ENCODE data around the gene FBXL17.
A peak's percentile ranks its signal among the peaks of the same experiment; 100 is the strongest.
"Not testable (repeated sequence)": the region's sequence is repeated elsewhere in the genome, so short reads cannot be mapped to it uniquely, and the experiment has no call there.

Gene FBXL17

GRCh38 chr5:108303086-108303485 lies 78.8 kb downstream of the FBXL17 start:
- DNase-seq: no peak

GRCh38 chr5:108297042-108297601 lies 84.8 kb downstream of the FBXL17 start:
- no peak for DNase-seq

- peak; percentile 16 for DNase-seq
Observed at GRCh38 chr5:108295578-108296368, 86.1 kb downstream of the FBXL17 start.

GRCh38 chr5:108280960-108281569 lies 100.8 kb downstream of the FBXL17 start:
- DNase-seq: no peak

- no peak for DNase-seq
Observed at GRCh38 chr5:108280248-108280647, 101.7 kb downstream of the FBXL17 start.

GRCh38 chr5:108278285-108279240 lies 103.3 kb downstream of the FBXL17 start:
- DNase-seq: no peak

- no peak for DNase-seq
Observed at GRCh38 chr5:108276187-108277050, 105.5 kb downstream of the FBXL17 start.

GRCh38 chr5:108274080-108274479 lies 107.8 kb downstream of the FBXL17 start:
- not testable (repeated sequence) for DNase-seq

- DNase-seq: no peak
Observed at GRCh38 chr5:108271127-108271526, 110.8 kb downstream of the FBXL17 start.

GRCh38 chr5:108266242-108266641 lies 115.7 kb downstream of the FBXL17 start:
- DNase-seq: peak; percentile 22

- no peak for DNase-seq
Observed at GRCh38 chr5:108264533-108264932, 117.4 kb downstream of the FBXL17 start.

GRCh38 chr5:108263338-108263737 lies 118.6 kb downstream of the FBXL17 start:
- DNase-seq: no peak

- DNase-seq: no peak
Observed at GRCh38 chr5:108260858-108261170, 121.1 kb downstream of the FBXL17 start.

- DNase-seq: peak; percentile 74
Observed at GRCh38 chr5:108260117-108260857, 121.6 kb downstream of the FBXL17 start.

GRCh38 chr5:108259306-108259705 lies 122.6 kb downstream of the FBXL17 start:
- DNase-seq: peak; percentile 7

GRCh38 chr5:108257996-108258395 lies 123.9 kb downstream of the FBXL17 start:
- peak; percentile 32 for DNase-seq

GRCh38 chr5:108255468-108255867 lies 126.4 kb downstream of the FBXL17 start:
- no peak for DNase-seq

- DNase-seq: peak; percentile 2
Observed at GRCh38 chr5:108251350-108251749, 130.5 kb downstream of the FBXL17 start.

GRCh38 chr5:108249785-108250426 lies 132.0 kb downstream of the FBXL17 start:
- DNase-seq: no peak

- no peak for DNase-seq
Observed at GRCh38 chr5:108249095-108249784, 132.7 kb downstream of the FBXL17 start.
